ENCODE results near the gene DENND4A. TPM values are rescaled to one million over a fixed set of nuclear protein-coding genes. Genes with fewer than 3 reads are reported as not detected.

The DENND4A gene
- total and polyA plus RNA-seq, 9 of the 15 experiments (the other 6 are each of a cell fraction or from before 2014, with no cell fraction given) = 6.8 to 32.3 (median 19.9) TPM

GRCh38 chr15:65796610-65797078, 4.6 kb upstream of the DENND4A start (continued):
- TF ChIP-seq SFPQ (IDR thresholded peaks at IDR 0.05; ENCODE audit: low read depth, low read length) = no peak
- TF ChIP-seq ZNF253 (CRISPR knock-in tag; conservative IDR thresholded peaks at IDR 0.05) = no peak
- no peak for TF ChIP-seq LEF1 (IDR thresholded peaks at IDR 0.05)
- peak; percentile 99 for TF ChIP-seq ZNF316 (IDR thresholded peaks at IDR 0.05)
- TF ChIP-seq ASH1L (IDR thresholded peaks at IDR 0.05; ENCODE audit: borderline replicate concordance, low read depth, partially characterized antibody) = no peak
- no peak for TF ChIP-seq GTF2F1 (IDR thresholded peaks at IDR 0.05; ENCODE audit: low read depth, low read length)
- peak; percentile 64 for TF ChIP-seq EP300 (IDR thresholded peaks at IDR 0.05; ENCODE audit: low read length)
- 0 out of 2 replicates have a peak, but pooled peaks have one; percentile 52 for TF ChIP-seq NBN (IDR thresholded peaks at IDR 0.05; ENCODE audit: low read depth)
- TF ChIP-seq ARID1B (IDR thresholded peaks at IDR 0.05) = peak; percentile 71
- TF ChIP-seq ZNF282 (CRISPR knock-in tag; IDR thresholded peaks at IDR 0.05) = no peak
- TF ChIP-seq NCOA1 (IDR thresholded peaks at IDR 0.05; ENCODE audit: low read depth) = no peak
- no peak for TF ChIP-seq YBX1 (IDR thresholded peaks at IDR 0.05)
- TF ChIP-seq SP1 (CRISPR knock-in tag; IDR thresholded peaks at IDR 0.05) = no peak
- no peak for TF ChIP-seq ZNF79 (CRISPR knock-in tag; IDR thresholded peaks at IDR 0.05; ENCODE audit: low read depth)
- no peak for TF ChIP-seq PRDM10 (IDR thresholded peaks at IDR 0.05; ENCODE audit: partially characterized antibody)
- TF ChIP-seq ZNF395 (CRISPR knock-in tag; IDR thresholded peaks at IDR 0.05) = no peak
- no peak for TF ChIP-seq THAP12 (CRISPR knock-in tag; IDR thresholded peaks at IDR 0.05)
- no peak for TF ChIP-seq ZNF695 (CRISPR knock-in tag; IDR thresholded peaks at IDR 0.05)
- TF ChIP-seq RBM15 (IDR thresholded peaks at IDR 0.05; ENCODE audit: insufficient read depth, low read length) = no peak
- no peak for TF ChIP-seq TCFL5 (CRISPR knock-in tag; conservative IDR thresholded peaks at IDR 0.05)
- no peak for TF ChIP-seq TRIM28 (IDR thresholded peaks at IDR 0.05)
- no peak for TF ChIP-seq OTX1 (CRISPR knock-in tag; IDR thresholded peaks at IDR 0.05)
